Fibroblast of the aortic adventitia (primary cell): ENCODE results near the gene SLC26A6. TPM values are rescaled to one million over a fixed set of nuclear protein-coding genes. Genes with fewer than 3 reads are reported as not detected.

ENCODE experiments used
- DNase-seq: peaks from one replicate; pipeline ENCODE4 v3.0.0-alpha.2; 2010; ENCODE audit warnings: low read depth
- H3K4me3 ChIP-seq: 2 replicates; pipeline ENCODE4 v1.5.1; 2011; ENCODE audit warnings: low read depth, mild to moderate bottlenecking, control low read depth, low read length, moderate library complexity
- CTCF ChIP-seq: IDR thresholded peaks from 2 replicates; pipeline ENCODE4 v1.5.1; 2011; ENCODE audit warnings: mild to moderate bottlenecking, low read length, control low read depth, inconsistent platforms; ENCODE audit not compliant: insufficient read depth
- total RNA-seq: library from RNA; depleted of rRNA; stranded (reverse); fragments of >200 nt; gene quantifications from 2 replicates; pipeline ENCODE4 v1.2.3, GENCODE V29; 2012; ENCODE audit warnings: low replicate concordance

The SLC26A6 gene
- total RNA-seq, 1 donor, result 11.6 TPM

- no peak overlapping the region for H3K4me3 ChIP-seq
- no peak for TF ChIP-seq CTCF
- no peak for DNase-seq
Measured at GRCh38 chr3:48591886-48592518, 43.3 kb downstream of the SLC26A6 start.

DNA sequence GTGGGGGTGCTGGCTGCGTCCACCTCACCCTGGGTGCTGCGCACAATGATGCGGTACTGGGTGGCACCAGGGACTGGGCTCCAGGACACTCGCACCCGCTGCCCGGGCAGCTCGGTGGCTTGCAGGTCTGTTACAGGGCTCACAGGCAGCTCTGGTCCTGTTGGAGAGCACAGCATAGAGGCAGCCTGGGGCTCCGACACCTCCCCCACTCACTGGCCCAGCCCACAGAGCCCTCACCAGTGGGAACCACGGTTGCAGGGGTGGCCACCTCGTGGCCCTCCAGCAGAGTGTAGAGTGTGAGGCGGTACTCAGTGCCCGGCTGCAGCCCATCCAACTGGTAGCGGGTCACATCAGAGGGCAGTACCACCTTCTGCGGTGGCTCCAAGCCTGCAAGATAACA is 43.8 kb downstream of the SLC26A6 start:
- H3K4me3 ChIP-seq, result no peak overlapping the region
- no peak for DNase-seq
- TF ChIP-seq CTCF, result no peak

- H3K4me3 ChIP-seq, result no peak overlapping the region
- TF ChIP-seq CTCF, result no peak
- no peak for DNase-seq
Measured at GRCh38 chr3:48588230-48588629, 47.0 kb downstream of the SLC26A6 start.

- no peak for TF ChIP-seq CTCF
- H3K4me3 ChIP-seq, result no peak overlapping the region
- DNase-seq, result no peak
Measured at GRCh38 chr3:48587686-48588085, 47.6 kb downstream of the SLC26A6 start.

DNA sequence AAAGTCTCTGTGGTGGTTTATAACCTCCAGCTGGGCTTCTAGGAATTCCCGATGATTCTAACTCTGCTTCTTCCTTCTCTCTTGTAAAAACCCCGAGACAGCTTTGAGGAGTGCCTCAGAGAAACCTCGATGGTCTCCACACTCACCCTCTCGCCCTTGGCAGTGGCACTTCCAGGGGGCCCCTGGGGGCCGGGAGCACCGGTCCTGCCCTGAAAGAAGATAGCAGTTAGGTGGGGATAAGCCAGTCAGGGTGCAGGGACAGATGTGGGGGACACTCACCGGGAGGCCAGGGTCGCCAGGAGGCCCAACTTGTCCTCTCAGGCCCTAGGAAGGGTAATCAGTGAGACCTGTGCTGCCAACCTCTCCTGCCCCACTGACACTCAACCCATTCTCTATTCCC is 49.9 kb downstream of the SLC26A6 start:
- H3K4me3 ChIP-seq, result no peak overlapping the region
- no peak for DNase-seq
- TF ChIP-seq CTCF, result no peak

DNA sequence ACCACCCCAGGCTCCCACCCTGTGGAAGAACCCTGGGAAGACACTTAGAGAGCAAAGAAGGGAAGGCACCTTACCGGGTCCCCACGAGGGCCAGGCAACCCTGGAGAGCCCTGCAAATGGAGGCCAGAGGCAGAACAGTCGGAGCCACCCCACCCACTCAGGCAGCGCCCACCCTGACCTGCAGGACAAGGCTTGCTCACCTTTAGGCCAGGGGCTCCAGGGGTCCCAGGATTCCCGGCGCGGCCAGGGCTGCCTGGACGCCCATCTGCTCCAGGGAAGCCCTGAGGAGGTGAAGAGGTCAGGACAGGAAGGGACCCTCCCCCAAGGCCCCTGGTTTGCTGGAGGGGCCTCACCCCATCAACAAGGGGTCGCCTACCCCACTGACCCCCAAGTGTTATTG is 50.4 kb downstream of the SLC26A6 start:
- H3K4me3 ChIP-seq, result no peak overlapping the region
- TF ChIP-seq CTCF, result no peak
- no peak for DNase-seq
